Dermis lymphatic vessel endothelial cell (primary cell): ENCODE results near the gene FAM72C. TPM values are rescaled to one million over a fixed set of nuclear protein-coding genes. Genes with fewer than 3 reads are reported as not detected.

Experiments used
- total RNA-seq: library from RNA; depleted of rRNA; stranded (reverse); fragments of >200 nt; gene quantifications from 2 replicates; pipeline ENCODE4 v1.2.1, GENCODE V29; 2014

Gene FAM72C
- 0.33 and 0.34 TPM in 2 replicates for total RNA-seq

GRCh38 chr1:143971924-143972700, at the start of gene FAM72C:
FAM72C (minus strand) TSS chr1:143971986; CDS start chr1:143971141, 845 bp downstream.

